Measurements from ENCODE around the gene RPGRIP1L. TPM values are rescaled to one million over a fixed set of nuclear protein-coding genes. Genes with fewer than 3 reads are reported as not detected.

RPGRIP1L gene
- total and polyA plus RNA-seq, 9 of the 15 experiments (the other 6 are each of a cell fraction or from before 2014, with no cell fraction given) = 3.2 to 7.7 (median 5.8) TPM

DNA sequence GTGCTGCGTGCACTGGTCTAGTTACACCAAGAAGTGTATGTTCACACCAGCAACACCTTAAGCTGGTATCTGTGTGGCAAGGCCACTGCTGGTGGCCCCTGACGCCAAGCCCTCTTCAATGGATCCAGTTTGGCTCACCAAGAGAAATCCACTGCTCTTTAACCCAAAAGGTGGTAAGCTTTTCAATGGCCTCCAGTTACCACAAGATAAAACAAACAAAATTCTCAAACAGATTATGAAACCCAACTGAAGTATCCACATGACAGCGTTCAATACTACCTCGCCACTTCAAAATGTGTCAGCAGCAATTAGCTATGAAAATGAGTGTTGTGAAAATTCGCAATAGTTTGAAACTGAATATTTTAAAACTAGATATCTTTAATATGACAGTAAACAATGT lies 104.1 kb downstream of the RPGRIP1L start (continued):
- TF ChIP-seq, protein P1, sequence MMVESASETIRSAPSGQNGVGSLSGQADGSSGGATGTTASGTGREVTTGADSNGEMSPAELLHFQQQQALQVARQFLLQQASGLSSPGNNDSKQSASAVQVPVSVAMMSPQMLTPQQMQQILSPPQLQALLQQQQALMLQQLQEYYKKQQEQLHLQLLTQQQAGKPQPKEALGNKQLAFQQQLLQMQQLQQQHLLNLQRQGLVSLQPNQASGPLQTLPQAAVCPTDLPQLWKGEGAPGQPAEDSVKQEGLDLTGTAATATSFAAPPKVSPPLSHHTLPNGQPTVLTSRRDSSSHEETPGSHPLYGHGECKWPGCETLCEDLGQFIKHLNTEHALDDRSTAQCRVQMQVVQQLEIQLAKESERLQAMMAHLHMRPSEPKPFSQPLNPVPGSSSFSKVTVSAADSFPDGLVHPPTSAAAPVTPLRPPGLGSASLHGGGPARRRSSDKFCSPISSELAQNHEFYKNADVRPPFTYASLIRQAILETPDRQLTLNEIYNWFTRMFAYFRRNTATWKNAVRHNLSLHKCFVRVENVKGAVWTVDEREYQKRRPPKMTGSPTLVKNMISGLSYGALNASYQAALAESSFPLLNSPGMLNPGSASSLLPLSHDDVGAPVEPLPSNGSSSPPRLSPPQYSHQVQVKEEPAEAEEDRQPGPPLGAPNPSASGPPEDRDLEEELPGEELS (CRISPR knock-in tag; IDR thresholded peaks at IDR 0.05; ENCODE audit: borderline replicate concordance) = no peak
- TF ChIP-seq, protein P2, sequence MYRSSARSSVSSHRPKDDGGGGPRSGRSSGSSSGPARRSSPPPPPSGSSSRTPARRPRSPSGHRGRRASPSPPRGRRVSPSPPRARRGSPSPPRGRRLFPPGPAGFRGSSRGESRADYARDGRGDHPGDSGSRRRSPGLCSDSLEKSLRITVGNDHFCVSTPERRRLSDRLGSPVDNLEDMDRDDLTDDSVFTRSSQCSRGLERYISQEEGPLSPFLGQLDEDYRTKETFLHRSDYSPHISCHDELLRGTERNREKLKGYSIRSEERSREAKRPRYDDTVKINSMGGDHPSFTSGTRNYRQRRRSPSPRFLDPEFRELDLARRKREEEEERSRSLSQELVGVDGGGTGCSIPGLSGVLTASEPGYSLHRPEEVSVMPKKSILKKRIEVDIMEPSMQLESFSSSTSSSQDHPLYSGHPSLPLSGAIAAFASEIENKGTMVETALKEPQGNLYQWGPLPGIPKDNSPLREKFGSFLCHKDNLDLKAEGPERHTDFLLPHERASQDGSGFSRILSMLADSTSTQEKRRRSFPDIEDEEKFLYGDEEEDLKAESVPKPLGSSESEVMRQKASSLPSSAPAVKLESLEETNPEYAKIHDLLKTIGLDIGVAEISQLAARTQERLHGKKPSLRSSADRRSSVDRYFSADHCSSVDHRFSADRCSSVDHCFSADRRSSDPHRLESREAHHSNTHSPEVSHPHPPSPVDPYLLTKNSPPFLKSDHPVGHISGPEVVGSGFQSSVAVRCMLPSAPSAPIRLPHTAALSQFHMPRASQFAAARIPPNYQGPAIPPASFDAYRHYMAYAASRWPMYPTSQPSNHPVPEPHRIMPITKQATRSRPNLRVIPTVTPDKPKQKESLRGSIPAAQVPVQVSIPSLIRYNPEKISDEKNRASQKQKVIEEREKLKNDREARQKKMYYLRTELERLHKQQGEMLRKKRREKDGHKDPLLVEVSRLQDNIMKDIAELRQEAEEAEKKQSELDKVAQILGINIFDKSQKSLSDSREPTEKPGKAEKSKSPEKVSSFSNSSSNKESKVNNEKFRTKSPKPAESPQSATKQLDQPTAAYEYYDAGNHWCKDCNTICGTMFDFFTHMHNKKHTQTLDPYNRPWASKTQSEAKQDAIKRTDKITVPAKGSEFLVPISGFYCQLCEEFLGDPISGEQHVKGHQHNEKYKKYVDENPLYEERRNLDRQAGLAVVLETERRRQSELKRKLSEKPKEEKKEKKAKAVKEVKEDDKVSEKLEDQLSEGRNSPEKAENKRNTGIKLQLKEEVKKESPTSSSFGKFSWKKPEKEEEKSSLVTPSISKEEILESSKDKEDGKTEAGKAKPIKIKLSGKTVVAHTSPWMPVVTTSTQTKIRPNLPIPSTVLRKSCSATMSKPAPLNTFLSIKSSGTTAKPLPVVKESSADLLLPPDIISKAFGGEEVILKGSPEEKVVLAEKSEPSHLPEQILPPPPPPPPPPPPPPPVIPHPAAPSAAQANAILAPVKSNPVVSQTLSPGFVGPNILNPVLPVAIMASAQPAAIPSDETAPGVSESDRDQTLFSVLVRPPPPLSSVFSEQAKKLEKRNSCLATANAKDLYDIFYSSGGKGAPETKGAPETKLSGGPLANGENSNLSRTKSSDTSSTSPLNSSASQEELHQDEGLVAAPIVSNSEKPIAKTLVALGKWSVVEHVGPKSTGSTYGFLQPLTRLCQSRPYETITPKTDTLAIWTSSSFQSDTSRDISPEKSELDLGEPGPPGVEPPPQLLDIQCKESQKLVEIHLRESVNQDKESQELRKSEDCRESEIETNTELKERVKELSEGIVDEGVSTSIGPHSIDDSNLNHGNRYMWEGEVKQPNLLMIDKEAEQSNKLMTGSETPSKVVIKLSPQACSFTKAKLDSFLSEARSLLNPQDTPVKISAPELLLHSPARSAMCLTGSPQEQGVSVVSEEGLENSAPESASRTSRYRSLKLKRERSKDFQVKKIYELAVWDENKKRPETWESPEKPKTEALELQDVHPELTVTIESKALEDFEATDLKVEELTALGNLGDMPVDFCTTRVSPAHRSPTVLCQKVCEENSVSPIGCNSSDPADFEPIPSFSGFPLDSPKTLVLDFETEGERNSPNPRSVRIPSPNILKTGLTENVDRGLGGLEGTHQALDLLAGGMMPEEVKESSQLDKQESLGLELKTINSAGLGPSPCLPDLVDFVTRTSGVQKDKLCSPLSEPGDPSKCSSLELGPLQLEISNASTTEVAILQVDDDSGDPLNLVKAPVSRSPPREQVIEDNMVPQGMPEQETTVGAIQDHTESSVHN (IDR thresholded peaks at IDR 0.05; ENCODE audit: borderline replicate concordance in 1 of 2, low read depth in 1 of 2) = no peak
- no peak for TF ChIP-seq PRMT5 (CRISPR knock-in tag; IDR thresholded peaks at IDR 0.05)
- no peak for TF ChIP-seq TCF7L2 (IDR thresholded peaks at IDR 0.05; ENCODE audit: low read depth, low read length)
- TF ChIP-seq ZNF696 (CRISPR knock-in tag; conservative IDR thresholded peaks at IDR 0.05) = no peak
- no peak for TF ChIP-seq PCBP2 (IDR thresholded peaks at IDR 0.05; ENCODE audit: low read depth, low read length, poor library complexity, severe bottlenecking)
- TF ChIP-seq TEAD1 (CRISPR knock-in tag; IDR thresholded peaks at IDR 0.05) = no peak
